ENCODE data around the gene THOC6. TPM values are rescaled to one million over a fixed set of nuclear protein-coding genes. Genes with fewer than 3 reads are reported as not detected.

THOC6 gene
- total RNA-seq, 1 experiment from 2014 or later, result 76.5 TPM

GRCh38 chr16:3007957-3008689 is 15.7 kb upstream of the THOC6 start (continued):
- TF ChIP-seq AFF4 (CRISPR knock-in tag; IDR thresholded peaks at IDR 0.05; ENCODE audit: borderline replicate concordance) (0 out of 2 replicates have a peak, but pooled peaks have one; percentile 31), ZNF263 (CRISPR knock-in tag; IDR thresholded peaks at IDR 0.05; ENCODE audit: low read depth) (no peak), TCF7 (CRISPR knock-in tag; IDR thresholded peaks at IDR 0.05; ENCODE audit: low read depth) (0 out of 2 replicates have a peak, but pooled peaks have one; percentile 50), SMAD4 (CRISPR knock-in tag; IDR thresholded peaks at IDR 0.05) (no peak), NFATC4 (CRISPR knock-in tag; IDR thresholded peaks at IDR 0.05) (no peak; the same call in 1 of the 2 replicates), NFE2L1 (CRISPR knock-in tag; IDR thresholded peaks at IDR 0.05) (no peak), GABPB1 (CRISPR knock-in tag; IDR thresholded peaks at IDR 0.05) (no peak), EMX1 (CRISPR knock-in tag; IDR thresholded peaks at IDR 0.05) (0 out of 2 replicates have a peak, but pooled peaks have one; percentile 74), NFYB (CRISPR knock-in tag; conservative IDR thresholded peaks at IDR 0.05; ENCODE audit: low read depth) (no peak), RORB (CRISPR knock-in tag; IDR thresholded peaks at IDR 0.05) (no peak), ATF1 (CRISPR knock-in tag; IDR thresholded peaks at IDR 0.05) (no peak), ZNF281 (CRISPR knock-in tag; IDR thresholded peaks at IDR 0.05) (peak; percentile 100), ZSCAN18 (CRISPR knock-in tag; IDR thresholded peaks at IDR 0.05) (no peak), ZNF532 (CRISPR knock-in tag; IDR thresholded peaks at IDR 0.05; ENCODE audit: borderline replicate concordance) (0 out of 2 replicates have a peak, but pooled peaks have one; percentile 25), HMGA2 (CRISPR knock-in tag; IDR thresholded peaks at IDR 0.05) (no peak), E2F5 (CRISPR knock-in tag; IDR thresholded peaks at IDR 0.05) (no peak), NR1H2 (CRISPR knock-in tag; IDR thresholded peaks at IDR 0.05) (no peak), ZNF396 (CRISPR knock-in tag; IDR thresholded peaks at IDR 0.05; ENCODE audit: borderline replicate concordance) (no peak), RELA (CRISPR knock-in tag; IDR thresholded peaks at IDR 0.05; ENCODE audit: borderline replicate concordance) (no peak), JUN (CRISPR knock-in tag; IDR thresholded peaks at IDR 0.05) (no peak), ZNF671 (CRISPR knock-in tag; IDR thresholded peaks at IDR 0.05) (no peak), ZNF416 (CRISPR knock-in tag; IDR thresholded peaks at IDR 0.05) (no peak), ATF6 (CRISPR knock-in tag; IDR thresholded peaks at IDR 0.05) (no peak), MLX (CRISPR knock-in tag; IDR thresholded peaks at IDR 0.05) (no peak)

Measured in WTC11 (cell line).